Measurements from ENCODE around the gene KCNH2.
A peak's percentile ranks its signal among the peaks of the same experiment; 100 is the strongest.

KCNH2 gene

GRCh38 chr7:150902078-150903033 is 75.8 kb downstream of the KCNH2 start:
- DNase-seq (ENCODE audit: insufficient read length) = no peak
- TF ChIP-seq POLR2AphosphoS5 (IDR thresholded peaks at IDR 0.05; ENCODE audit: low read depth, low read length) (no peak), TAF1 (IDR thresholded peaks at IDR 0.05; ENCODE audit: borderline replicate concordance, low read depth, low read length) (no peak), POLR2A (IDR thresholded peaks at IDR 0.05; ENCODE audit: low read depth, low read length) (no peak)
- no peak for FAIRE-seq

- TF ChIP-seq POLR2A (IDR thresholded peaks at IDR 0.05; ENCODE audit: low read depth, low read length) (no peak), POLR2AphosphoS5 (IDR thresholded peaks at IDR 0.05; ENCODE audit: low read depth, low read length) (no peak), TAF1 (IDR thresholded peaks at IDR 0.05; ENCODE audit: borderline replicate concordance, low read depth, low read length) (no peak)
- FAIRE-seq (no peak), DNase-seq (ENCODE audit: insufficient read length) (no peak)
Observed at GRCh38 chr7:150901160-150902035, 76.7 kb downstream of the KCNH2 start.

GRCh38 chr7:150900675-150901074 is 77.4 kb downstream of the KCNH2 start:
- no peak for DNase-seq (ENCODE audit: insufficient read length)
- no peak for FAIRE-seq
- no peak for TF ChIP-seq POLR2AphosphoS5 (IDR thresholded peaks at IDR 0.05; ENCODE audit: low read depth, low read length)

GRCh38 chr7:150898475-150899011 is 79.6 kb downstream of the KCNH2 start:
- FAIRE-seq (peak; percentile 84), DNase-seq (ENCODE audit: insufficient read length) (peak; percentile 58)
- no peak for TF ChIP-seq POLR2AphosphoS5 (IDR thresholded peaks at IDR 0.05; ENCODE audit: low read depth, low read length)
- TF ChIP-seq POLR2A (IDR thresholded peaks at IDR 0.05; ENCODE audit: low read depth, low read length) = no peak
- TF ChIP-seq TAF1 (IDR thresholded peaks at IDR 0.05; ENCODE audit: borderline replicate concordance, low read depth, low read length) = no peak

- TF ChIP-seq POLR2A (IDR thresholded peaks at IDR 0.05; ENCODE audit: low read depth, low read length) (no peak), POLR2AphosphoS5 (IDR thresholded peaks at IDR 0.05; ENCODE audit: low read depth, low read length) (no peak), TAF1 (IDR thresholded peaks at IDR 0.05; ENCODE audit: borderline replicate concordance, low read depth, low read length) (no peak)
- peak; percentile 33 for FAIRE-seq
- no peak for DNase-seq (ENCODE audit: insufficient read length)
Observed at GRCh38 chr7:150897502-150898474, 80.3 kb downstream of the KCNH2 start.

- no peak for FAIRE-seq
- TF ChIP-seq POLR2AphosphoS5 (IDR thresholded peaks at IDR 0.05; ENCODE audit: low read depth, low read length) = no peak
- no peak for TF ChIP-seq TAF1 (IDR thresholded peaks at IDR 0.05; ENCODE audit: borderline replicate concordance, low read depth, low read length)
- TF ChIP-seq POLR2A (IDR thresholded peaks at IDR 0.05; ENCODE audit: low read depth, low read length) = no peak
- no peak for DNase-seq (ENCODE audit: insufficient read length)
Observed at GRCh38 chr7:150896562-150897209, 81.4 kb downstream of the KCNH2 start.

GRCh38 chr7:150895809-150896208 is 82.3 kb downstream of the KCNH2 start:
- DNase-seq (ENCODE audit: insufficient read length) (no peak), FAIRE-seq (no peak)
- no peak for TF ChIP-seq POLR2A (IDR thresholded peaks at IDR 0.05; ENCODE audit: low read depth, low read length)

Data from GM12892 (cell line).